ENCODE measurements around the gene NKAIN1.

DNA sequence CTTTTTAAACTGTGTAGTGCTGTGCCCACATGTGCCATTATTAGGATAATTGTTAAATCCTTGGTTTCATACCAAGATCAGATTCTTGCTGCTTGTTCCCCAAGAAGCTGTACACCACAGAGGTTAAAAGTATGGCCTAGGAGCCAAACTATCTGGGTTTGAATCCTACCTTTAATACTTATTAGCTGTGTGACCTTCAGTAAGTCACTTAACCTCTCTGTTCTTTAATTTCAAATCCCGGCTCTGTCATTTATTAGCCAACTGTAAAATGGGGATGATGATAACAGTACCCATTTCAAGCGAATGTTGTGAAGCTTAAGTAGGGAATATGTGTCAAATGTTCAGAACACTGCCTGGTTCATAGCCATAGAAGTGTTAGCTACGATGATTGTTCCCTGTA lies 32.6 kb downstream of the NKAIN1 start:
- TF ChIP-seq, protein P1, sequence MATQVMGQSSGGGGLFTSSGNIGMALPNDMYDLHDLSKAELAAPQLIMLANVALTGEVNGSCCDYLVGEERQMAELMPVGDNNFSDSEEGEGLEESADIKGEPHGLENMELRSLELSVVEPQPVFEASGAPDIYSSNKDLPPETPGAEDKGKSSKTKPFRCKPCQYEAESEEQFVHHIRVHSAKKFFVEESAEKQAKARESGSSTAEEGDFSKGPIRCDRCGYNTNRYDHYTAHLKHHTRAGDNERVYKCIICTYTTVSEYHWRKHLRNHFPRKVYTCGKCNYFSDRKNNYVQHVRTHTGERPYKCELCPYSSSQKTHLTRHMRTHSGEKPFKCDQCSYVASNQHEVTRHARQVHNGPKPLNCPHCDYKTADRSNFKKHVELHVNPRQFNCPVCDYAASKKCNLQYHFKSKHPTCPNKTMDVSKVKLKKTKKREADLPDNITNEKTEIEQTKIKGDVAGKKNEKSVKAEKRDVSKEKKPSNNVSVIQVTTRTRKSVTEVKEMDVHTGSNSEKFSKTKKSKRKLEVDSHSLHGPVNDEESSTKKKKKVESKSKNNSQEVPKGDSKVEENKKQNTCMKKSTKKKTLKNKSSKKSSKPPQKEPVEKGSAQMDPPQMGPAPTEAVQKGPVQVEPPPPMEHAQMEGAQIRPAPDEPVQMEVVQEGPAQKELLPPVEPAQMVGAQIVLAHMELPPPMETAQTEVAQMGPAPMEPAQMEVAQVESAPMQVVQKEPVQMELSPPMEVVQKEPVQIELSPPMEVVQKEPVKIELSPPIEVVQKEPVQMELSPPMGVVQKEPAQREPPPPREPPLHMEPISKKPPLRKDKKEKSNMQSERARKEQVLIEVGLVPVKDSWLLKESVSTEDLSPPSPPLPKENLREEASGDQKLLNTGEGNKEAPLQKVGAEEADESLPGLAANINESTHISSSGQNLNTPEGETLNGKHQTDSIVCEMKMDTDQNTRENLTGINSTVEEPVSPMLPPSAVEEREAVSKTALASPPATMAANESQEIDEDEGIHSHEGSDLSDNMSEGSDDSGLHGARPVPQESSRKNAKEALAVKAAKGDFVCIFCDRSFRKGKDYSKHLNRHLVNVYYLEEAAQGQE (IDR thresholded peaks at IDR 0.05; ENCODE audit: insufficient read depth in 1 of 2, low read depth in 2 of 2, low read length in 1 of 2) = no peak
- TF ChIP-seq, protein P2, sequence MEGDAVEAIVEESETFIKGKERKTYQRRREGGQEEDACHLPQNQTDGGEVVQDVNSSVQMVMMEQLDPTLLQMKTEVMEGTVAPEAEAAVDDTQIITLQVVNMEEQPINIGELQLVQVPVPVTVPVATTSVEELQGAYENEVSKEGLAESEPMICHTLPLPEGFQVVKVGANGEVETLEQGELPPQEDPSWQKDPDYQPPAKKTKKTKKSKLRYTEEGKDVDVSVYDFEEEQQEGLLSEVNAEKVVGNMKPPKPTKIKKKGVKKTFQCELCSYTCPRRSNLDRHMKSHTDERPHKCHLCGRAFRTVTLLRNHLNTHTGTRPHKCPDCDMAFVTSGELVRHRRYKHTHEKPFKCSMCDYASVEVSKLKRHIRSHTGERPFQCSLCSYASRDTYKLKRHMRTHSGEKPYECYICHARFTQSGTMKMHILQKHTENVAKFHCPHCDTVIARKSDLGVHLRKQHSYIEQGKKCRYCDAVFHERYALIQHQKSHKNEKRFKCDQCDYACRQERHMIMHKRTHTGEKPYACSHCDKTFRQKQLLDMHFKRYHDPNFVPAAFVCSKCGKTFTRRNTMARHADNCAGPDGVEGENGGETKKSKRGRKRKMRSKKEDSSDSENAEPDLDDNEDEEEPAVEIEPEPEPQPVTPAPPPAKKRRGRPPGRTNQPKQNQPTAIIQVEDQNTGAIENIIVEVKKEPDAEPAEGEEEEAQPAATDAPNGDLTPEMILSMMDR (IDR thresholded peaks at IDR 0.05) = no peak
